ENCODE measurements around the gene KRTAP4-3.
"Not testable (repeated sequence)": the region's sequence is repeated elsewhere in the genome, so short reads cannot be mapped to it uniquely, and the experiment has no call there.

The KRTAP4-3 gene

GRCh38 chr17:41150026-41150425, 18.0 kb downstream of the KRTAP4-3 start:
- no peaks in the 10 kb centered on the region for H3K9me3 ChIP-seq (ENCODE audit: control insufficient read depth in 1 of 2, low read length in 2 of 2)
- no peak overlapping the region for H3K4me3 ChIP-seq (ENCODE audit: low read depth in 1 of 2, low read length in 2 of 2)
- H3K36me3 ChIP-seq (ENCODE audit: control insufficient read depth in 1 of 2, insufficient read depth in 2 of 2, low read length in 2 of 2) = no peaks in the 10 kb centered on the region
- H3K27me3 ChIP-seq (ENCODE audit: low read depth, low read length) = no peaks in the 10 kb centered on the region
- no peak overlapping the region for H3K27ac ChIP-seq (ENCODE audit: low read length)
- H3K4me1 ChIP-seq (ENCODE audit: control insufficient read depth in 1 of 2, insufficient read depth in 2 of 2, low read length in 2 of 2) = no peaks in the 10 kb centered on the region

- Histone ChIP-seq H3K9me3 (ENCODE audit: control insufficient read depth in 1 of 2, low read length in 2 of 2) (no peaks in the 10 kb centered on the region), H3K27ac (ENCODE audit: low read length) (no peak within 1 kb of the TSS), H3K4me3 (ENCODE audit: low read depth in 1 of 2, low read length in 2 of 2) (no peak within 1 kb of the TSS), H3K36me3 (ENCODE audit: control insufficient read depth in 1 of 2, insufficient read depth in 2 of 2, low read length in 2 of 2) (no peaks in the 10 kb centered on the region), H3K4me1 (ENCODE audit: control insufficient read depth in 1 of 2, insufficient read depth in 2 of 2, low read length in 2 of 2) (no peaks in the 10 kb centered on the region), H3K27me3 (ENCODE audit: low read depth, low read length) (no peaks in the 10 kb centered on the region)
Observed at GRCh38 chr17:41149652-41149985, 18.4 kb downstream of the KRTAP4-3 start, which contains the start of gene KRTAP4-5. Gene KRTAP4-5 (minus strand): TSS chr17:41149825. CDS start chr17:41149767, 58 bp downstream.

GRCh38 chr17:41148971-41149651, 18.9 kb downstream of the KRTAP4-3 start:
- not testable (repeated sequence) for H3K27ac ChIP-seq (ENCODE audit: low read length); H3K36me3 ChIP-seq (ENCODE audit: control insufficient read depth in 1 of 2, insufficient read depth in 2 of 2, low read length in 2 of 2); H3K27me3 ChIP-seq (ENCODE audit: low read depth, low read length); H3K9me3 ChIP-seq (ENCODE audit: control insufficient read depth in 1 of 2, low read length in 2 of 2); H3K4me3 ChIP-seq (ENCODE audit: low read depth in 1 of 2, low read length in 2 of 2); H3K4me1 ChIP-seq (ENCODE audit: control insufficient read depth in 1 of 2, insufficient read depth in 2 of 2, low read length in 2 of 2)

GRCh38 chr17:41147531-41148204, 20.4 kb downstream of the KRTAP4-3 start:
- Histone ChIP-seq H3K36me3 (ENCODE audit: control insufficient read depth in 1 of 2, insufficient read depth in 2 of 2, low read length in 2 of 2) (no peaks in the 10 kb centered on the region), H3K9me3 (ENCODE audit: control insufficient read depth in 1 of 2, low read length in 2 of 2) (peaks cover 5 to 9% of the 10 kb centered on the region in 2 donors), H3K27me3 (ENCODE audit: low read depth, low read length) (no peaks in the 10 kb centered on the region), H3K4me1 (ENCODE audit: control insufficient read depth in 1 of 2, insufficient read depth in 2 of 2, low read length in 2 of 2) (no peaks in the 10 kb centered on the region), H3K27ac (ENCODE audit: low read length) (no peak overlapping the region), H3K4me3 (ENCODE audit: low read depth in 1 of 2, low read length in 2 of 2) (no peak overlapping the region)

GRCh38 chr17:41145261-41145660, 22.8 kb downstream of the KRTAP4-3 start:
- Histone ChIP-seq H3K27ac (ENCODE audit: low read length) (no peak overlapping the region), H3K9me3 (ENCODE audit: control insufficient read depth in 1 of 2, low read length in 2 of 2) (peaks cover 5 to 19% of the 10 kb centered on the region in 2 donors), H3K27me3 (ENCODE audit: low read depth, low read length) (no peaks in the 10 kb centered on the region), H3K36me3 (ENCODE audit: control insufficient read depth in 1 of 2, insufficient read depth in 2 of 2, low read length in 2 of 2) (no peaks in the 10 kb centered on the region), H3K4me3 (ENCODE audit: low read depth in 1 of 2, low read length in 2 of 2) (no peak overlapping the region), H3K4me1 (ENCODE audit: control insufficient read depth in 1 of 2, insufficient read depth in 2 of 2, low read length in 2 of 2) (no peaks in the 10 kb centered on the region)

GRCh38 chr17:41144846-41145245, 23.2 kb downstream of the KRTAP4-3 start:
- H3K36me3 ChIP-seq (ENCODE audit: control insufficient read depth in 1 of 2, insufficient read depth in 2 of 2, low read length in 2 of 2) = no peaks in the 10 kb centered on the region
- H3K27me3 ChIP-seq (ENCODE audit: low read depth, low read length) = no peaks in the 10 kb centered on the region
- no peaks in the 10 kb centered on the region for H3K4me1 ChIP-seq (ENCODE audit: control insufficient read depth in 1 of 2, insufficient read depth in 2 of 2, low read length in 2 of 2)
- H3K9me3 ChIP-seq (ENCODE audit: control insufficient read depth in 1 of 2, low read length in 2 of 2) = peaks cover 5 to 23% of the 10 kb centered on the region in 2 donors
- H3K4me3 ChIP-seq (ENCODE audit: low read depth in 1 of 2, low read length in 2 of 2) = no peak overlapping the region
- H3K27ac ChIP-seq (ENCODE audit: low read length) = no peak overlapping the region

- Histone ChIP-seq H3K27me3 (ENCODE audit: low read depth, low read length) (no peaks in the 10 kb centered on the region), H3K36me3 (ENCODE audit: control insufficient read depth in 1 of 2, insufficient read depth in 2 of 2, low read length in 2 of 2) (no peaks in the 10 kb centered on the region), H3K9me3 (ENCODE audit: control insufficient read depth in 1 of 2, low read length in 2 of 2) (peaks cover 5 to 23% of the 10 kb centered on the region in 2 donors), H3K27ac (ENCODE audit: low read length) (no peak overlapping the region), H3K4me3 (ENCODE audit: low read depth in 1 of 2, low read length in 2 of 2) (no peak overlapping the region), H3K4me1 (ENCODE audit: control insufficient read depth in 1 of 2, insufficient read depth in 2 of 2, low read length in 2 of 2) (no peaks in the 10 kb centered on the region)
Observed at GRCh38 chr17:41141361-41141760, 26.7 kb downstream of the KRTAP4-3 start.

- Histone ChIP-seq H3K9me3 (ENCODE audit: control insufficient read depth in 1 of 2, low read length in 2 of 2) (peaks cover 5 to 23% of the 10 kb centered on the region in 2 donors), H3K36me3 (ENCODE audit: control insufficient read depth in 1 of 2, insufficient read depth in 2 of 2, low read length in 2 of 2) (no peaks in the 10 kb centered on the region), H3K4me3 (ENCODE audit: low read depth in 1 of 2, low read length in 2 of 2) (no peak within 1 kb of the TSS), H3K27ac (ENCODE audit: low read length) (no peak within 1 kb of the TSS), H3K27me3 (ENCODE audit: low read depth, low read length) (no peaks in the 10 kb centered on the region), H3K4me1 (ENCODE audit: control insufficient read depth in 1 of 2, insufficient read depth in 2 of 2, low read length in 2 of 2) (no peaks in the 10 kb centered on the region)
Observed at GRCh38 chr17:41140360-41141131, 27.5 kb downstream of the KRTAP4-3 start, which contains the start of gene KRTAP4-6. Gene KRTAP4-6 (minus strand): TSS chr17:41140544. CDS start chr17:41140487, 57 bp downstream.

- not testable (repeated sequence) for H3K4me1 ChIP-seq (ENCODE audit: control insufficient read depth in 1 of 2, insufficient read depth in 2 of 2, low read length in 2 of 2); H3K27me3 ChIP-seq (ENCODE audit: low read depth, low read length); H3K36me3 ChIP-seq (ENCODE audit: control insufficient read depth in 1 of 2, insufficient read depth in 2 of 2, low read length in 2 of 2); H3K27ac ChIP-seq (ENCODE audit: low read length); H3K4me3 ChIP-seq (ENCODE audit: low read depth in 1 of 2, low read length in 2 of 2)
- peaks cover 5 to 23% of the 10 kb centered on the region in 2 donors for H3K9me3 ChIP-seq (ENCODE audit: control insufficient read depth in 1 of 2, low read length in 2 of 2)
Observed at GRCh38 chr17:41139865-41140264, 28.2 kb downstream of the KRTAP4-3 start.

GRCh38 chr17:41133880-41134735, 33.9 kb downstream of the KRTAP4-3 start:
- Histone ChIP-seq H3K36me3 (ENCODE audit: control insufficient read depth in 1 of 2, insufficient read depth in 2 of 2, low read length in 2 of 2) (no peaks in the 10 kb centered on the region), H3K27ac (ENCODE audit: low read length) (no peak overlapping the region), H3K27me3 (ENCODE audit: low read depth, low read length) (no peaks in the 10 kb centered on the region), H3K9me3 (ENCODE audit: control insufficient read depth in 1 of 2, low read length in 2 of 2) (no peaks in the 10 kb centered on the region), H3K4me3 (ENCODE audit: low read depth in 1 of 2, low read length in 2 of 2) (no peak overlapping the region), H3K4me1 (ENCODE audit: control insufficient read depth in 1 of 2, insufficient read depth in 2 of 2, low read length in 2 of 2) (no peaks in the 10 kb centered on the region)

GRCh38 chr17:41131979-41132378, 36.0 kb downstream of the KRTAP4-3 start:
- Histone ChIP-seq H3K4me1 (ENCODE audit: control insufficient read depth in 1 of 2, insufficient read depth in 2 of 2, low read length in 2 of 2) (no peaks in the 10 kb centered on the region), H3K27ac (ENCODE audit: low read length) (no peak overlapping the region), H3K27me3 (ENCODE audit: low read depth, low read length) (no peaks in the 10 kb centered on the region), H3K9me3 (ENCODE audit: control insufficient read depth in 1 of 2, low read length in 2 of 2) (no peaks in the 10 kb centered on the region), H3K4me3 (ENCODE audit: low read depth in 1 of 2, low read length in 2 of 2) (no peak overlapping the region), H3K36me3 (ENCODE audit: control insufficient read depth in 1 of 2, insufficient read depth in 2 of 2, low read length in 2 of 2) (no peaks in the 10 kb centered on the region)
